Suprapubic skin (tissue), 4 donors: ENCODE data around the gene PAFAH2. TPM values are rescaled to one million over a fixed set of nuclear protein-coding genes. Genes with fewer than 3 reads are reported as not detected.

Experiments used
- DNase-seq, 2 donors: peaks; one replicate each; pipeline ENCODE4 v3.0.0-alpha.2; 2019; ENCODE audit warnings: low spot score in 2 of 2
- H3K27ac ChIP-seq: fragments of 200-600 bp; sonication (generic); one replicate; pipeline ENCODE4 v1.5.1; 2019
- H3K27me3 ChIP-seq: fragments of 200-600 bp; sonication (generic); one replicate; pipeline ENCODE4 v1.5.1; 2019
- H3K36me3 ChIP-seq: fragments of 200-600 bp; sonication (generic); one replicate; pipeline ENCODE4 v1.5.1; 2019
- H3K4me1 ChIP-seq: fragments of 200-600 bp; sonication (generic); one replicate; pipeline ENCODE4 v1.5.1; 2019
- H3K4me3 ChIP-seq: fragments of 200-600 bp; sonication (generic); one replicate; pipeline ENCODE4 v1.5.1; 2019; ENCODE audit warnings: mild to moderate bottlenecking
- H3K9me3 ChIP-seq: fragments of 200-600 bp; sonication (generic); one replicate; pipeline ENCODE4 v1.5.1; 2019
- CTCF ChIP-seq, 2 donors: fragments of 200-600 bp in 1 of 2; fragments of 450-650 bp in 1 of 2; sonication (generic) in 1 of 2; IDR thresholded peaks; one replicate each; pipeline ENCODE4 v1.5.1; 2016 to 2019; ENCODE audit warnings: antibody characterized with exemption in 2 of 2, mild to moderate bottlenecking in 1 of 2, moderate library complexity in 1 of 2
- EP300 ChIP-seq: sonication (generic); formaldehyde crosslinking; IDR thresholded peaks from one replicate; pipeline ENCODE4 v1.6.1; 2017; ENCODE audit warnings: antibody characterized with exemption
- POLR2A ChIP-seq, 2 donors: fragments of 450-650 bp; IDR thresholded peaks; one replicate each; pipeline ENCODE4 v1.6.1; 2017; ENCODE audit warnings: antibody characterized with exemption in 2 of 2, mild to moderate bottlenecking in 2 of 2, moderate library complexity in 2 of 2
- POLR2AphosphoS5 ChIP-seq, 3 donors: sonication (generic); formaldehyde crosslinking; IDR thresholded peaks; one replicate each; pipeline ENCODE4 v1.6.1; 2017; ENCODE audit warnings: antibody characterized with exemption in 3 of 3
- WGBS: methylation state at CpG from one replicate; pipeline ENCODE4 v1.1.5; 2018; 5-methylcytosine and 5-hydroxymethylcytosine counted together
- total RNA-seq, 4 donors: library from RNA; depleted of rRNA; stranded (reverse); fragments of >200 nt; gene quantifications; one replicate each; pipeline ENCODE4 v1.1.0, GENCODE V29; 2016

The PAFAH2 gene
- total RNA-seq, 4 donors from 2014 or later = 16.6 to 31.3 (median 20.0) TPM

- peaks cover 12% of the 10 kb centered on the region for H3K4me1 ChIP-seq
Measured at GRCh38 chr1:26031196-26031595, 33.3 kb upstream of the PAFAH2 start.

GRCh38 chr1:26029864-26030481 is 32.1 kb upstream of the PAFAH2 start:
- WGBS = 88% methylated on average over 7 of the region's 7 CpGs

More at GRCh38 chr1:26031196-26031595, 33.3 kb upstream of the PAFAH2 start:
- H3K9me3 ChIP-seq = no peaks in the 10 kb centered on the region
- H3K4me3 ChIP-seq = no peak overlapping the region
- no peaks in the 10 kb centered on the region for H3K36me3 ChIP-seq
- H3K27me3 ChIP-seq = no peaks in the 10 kb centered on the region
- TF ChIP-seq CTCF (IDR thresholded peaks at IDR 0.05) (no peak), POLR2A (IDR thresholded peaks at IDR 0.05) (no peak), POLR2AphosphoS5 (IDR thresholded peaks at IDR 0.05) (no peak), EP300 (no peak)
- 79% methylated on average over 4 of the region's 4 CpGs for WGBS
- H3K27ac ChIP-seq = no peak overlapping the region
- DNase-seq = no peak

GRCh38 chr1:26029054-26029863 is 31.4 kb upstream of the PAFAH2 start:
- Histone ChIP-seq H3K36me3 (no peaks in the 10 kb centered on the region), H3K9me3 (no peaks in the 10 kb centered on the region), H3K27ac (no peak overlapping the region), H3K4me1 (no peaks in the 10 kb centered on the region), H3K4me3 (no peak overlapping the region), H3K27me3 (no peaks in the 10 kb centered on the region)
- 87% methylated on average over 14 of the region's 15 CpGs for WGBS
- DNase-seq = no peak
- TF ChIP-seq EP300 (no peak), POLR2AphosphoS5 (IDR thresholded peaks at IDR 0.05) (no peak), CTCF (IDR thresholded peaks at IDR 0.05) (no peak), POLR2A (IDR thresholded peaks at IDR 0.05) (no peak)

More at GRCh38 chr1:26029864-26030481, 32.1 kb upstream of the PAFAH2 start:
- DNase-seq = no peak
- H3K27me3 ChIP-seq = no peaks in the 10 kb centered on the region
- TF ChIP-seq CTCF (IDR thresholded peaks at IDR 0.05) (no peak), EP300 (no peak), POLR2AphosphoS5 (IDR thresholded peaks at IDR 0.05) (no peak), POLR2A (IDR thresholded peaks at IDR 0.05) (no peak)
- no peak overlapping the region for H3K27ac ChIP-seq
- H3K36me3 ChIP-seq = no peaks in the 10 kb centered on the region
- no peak overlapping the region for H3K4me3 ChIP-seq
- peaks cover 5% of the 10 kb centered on the region for H3K4me1 ChIP-seq
- no peaks in the 10 kb centered on the region for H3K9me3 ChIP-seq

GRCh38 chr1:26028490-26028980 is 30.7 kb upstream of the PAFAH2 start:
- Histone ChIP-seq H3K4me3 (no peak overlapping the region), H3K27ac (no peak overlapping the region), H3K4me1 (no peaks in the 10 kb centered on the region), H3K27me3 (no peaks in the 10 kb centered on the region), H3K36me3 (no peaks in the 10 kb centered on the region), H3K9me3 (no peaks in the 10 kb centered on the region)
- no peak for DNase-seq
- WGBS = 84% methylated on average over 8 of the region's 8 CpGs
- TF ChIP-seq CTCF (IDR thresholded peaks at IDR 0.05) (no peak), POLR2A (IDR thresholded peaks at IDR 0.05) (no peak), EP300 (no peak), POLR2AphosphoS5 (IDR thresholded peaks at IDR 0.05) (no peak)
